ENCODE data around the gene ZNF618.

GRCh38 chr9:113967380-113967779 is 91.3 kb downstream of the ZNF618 start:
- TF ChIP-seq POLR2A (IDR thresholded peaks at IDR 0.05), result no peak
- TF ChIP-seq CTCF (IDR thresholded peaks at IDR 0.05), result no peak

Data from vagina (tissue), 2 donors.